ENCODE data around the gene UBE2J2. TPM values are rescaled to one million over a fixed set of nuclear protein-coding genes. Genes with fewer than 3 reads are reported as not detected.

UBE2J2 gene
- total RNA-seq, 3 donors from 2014 or later, result 37.0 to 39.8 (median 37.4) TPM

DNA sequence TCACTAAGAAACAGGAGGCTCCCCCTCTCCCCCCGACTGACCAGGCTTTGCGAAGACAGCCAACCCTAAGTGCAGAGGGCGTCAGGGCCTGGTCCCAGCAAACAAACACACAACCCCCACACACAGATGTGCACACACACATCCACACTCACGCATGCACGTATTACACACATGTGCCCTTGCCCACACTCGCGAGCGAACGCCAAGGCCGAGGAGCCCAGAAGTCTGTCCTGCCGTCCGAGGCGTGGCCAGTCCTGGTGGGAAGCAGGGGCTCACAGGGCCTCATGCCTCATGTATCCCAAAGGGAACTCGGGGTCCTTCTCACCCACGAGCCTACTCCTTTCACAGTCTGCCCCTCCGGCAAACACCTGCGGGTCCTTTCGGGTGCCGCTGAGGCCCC lies 43.9 kb downstream of the UBE2J2 start:
- H3K27ac ChIP-seq, result no peak overlapping the region
- peak overlapping the region in 1 of 3 donors; percentile 88 for H3K4me3 ChIP-seq
- H3K9me3 ChIP-seq, result no peaks in the 10 kb centered on the region
- H3K36me3 ChIP-seq, result peaks cover 10% of the 10 kb centered on the region
- intact Hi-C loops (cut with DNase I; ENCODE audit: low total_unique reads), result loop anchor here (10.0 kb wide), 1 partner anchor 105 kb away; no protein-coding TSS in a partner anchor
- no peak for DNase-seq (ENCODE audit: low spot score in 2 of 2)
- H3K4me1 ChIP-seq, result peaks cover 11 to 19% of the 10 kb centered on the region in 2 donors
- H3K27me3 ChIP-seq, result no peaks in the 10 kb centered on the region
- TF ChIP-seq POLR2AphosphoS5 (IDR thresholded peaks at IDR 0.05) (no peak), POLR2A (IDR thresholded peaks at IDR 0.05) (no peak)
- TF ChIP-seq, protein P1, sequence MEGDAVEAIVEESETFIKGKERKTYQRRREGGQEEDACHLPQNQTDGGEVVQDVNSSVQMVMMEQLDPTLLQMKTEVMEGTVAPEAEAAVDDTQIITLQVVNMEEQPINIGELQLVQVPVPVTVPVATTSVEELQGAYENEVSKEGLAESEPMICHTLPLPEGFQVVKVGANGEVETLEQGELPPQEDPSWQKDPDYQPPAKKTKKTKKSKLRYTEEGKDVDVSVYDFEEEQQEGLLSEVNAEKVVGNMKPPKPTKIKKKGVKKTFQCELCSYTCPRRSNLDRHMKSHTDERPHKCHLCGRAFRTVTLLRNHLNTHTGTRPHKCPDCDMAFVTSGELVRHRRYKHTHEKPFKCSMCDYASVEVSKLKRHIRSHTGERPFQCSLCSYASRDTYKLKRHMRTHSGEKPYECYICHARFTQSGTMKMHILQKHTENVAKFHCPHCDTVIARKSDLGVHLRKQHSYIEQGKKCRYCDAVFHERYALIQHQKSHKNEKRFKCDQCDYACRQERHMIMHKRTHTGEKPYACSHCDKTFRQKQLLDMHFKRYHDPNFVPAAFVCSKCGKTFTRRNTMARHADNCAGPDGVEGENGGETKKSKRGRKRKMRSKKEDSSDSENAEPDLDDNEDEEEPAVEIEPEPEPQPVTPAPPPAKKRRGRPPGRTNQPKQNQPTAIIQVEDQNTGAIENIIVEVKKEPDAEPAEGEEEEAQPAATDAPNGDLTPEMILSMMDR (IDR thresholded peaks at IDR 0.05), result no peak

DNA sequence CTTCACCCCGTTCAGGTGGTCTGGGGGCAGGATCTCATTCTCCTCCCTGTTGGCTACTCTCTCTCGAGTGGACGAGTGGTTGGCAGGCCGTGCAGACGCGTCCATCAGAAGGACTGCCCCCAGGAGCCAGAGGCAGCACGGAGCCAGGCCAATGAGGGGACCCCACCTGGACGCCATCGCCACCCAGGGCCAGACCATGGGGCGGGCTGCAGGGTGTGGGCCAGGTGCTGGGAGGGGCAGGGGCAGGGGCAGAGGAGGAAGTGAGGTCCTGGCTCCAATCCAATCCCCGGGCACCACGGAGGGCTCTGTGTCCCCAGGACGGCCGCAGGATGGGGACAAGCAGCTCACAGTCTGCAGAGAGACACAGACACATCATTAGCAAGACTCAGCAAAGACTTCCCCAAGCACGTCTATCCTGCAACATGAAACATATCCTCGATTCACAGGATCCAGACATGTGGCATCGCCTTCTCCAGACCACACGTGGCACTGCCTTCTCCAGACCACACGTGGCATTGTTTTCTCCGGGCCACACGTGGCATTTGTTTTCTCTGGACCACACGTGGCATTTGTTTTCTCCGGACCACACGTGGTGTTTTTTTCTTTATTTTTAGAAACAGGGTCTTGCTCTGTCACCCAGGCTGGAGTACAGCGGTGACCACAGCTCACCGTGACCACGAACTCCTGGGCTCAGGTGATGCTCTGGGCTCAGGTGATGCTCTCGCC lies 44.9 kb downstream of the UBE2J2 start:
- Histone ChIP-seq H3K27ac (no peak overlapping the region), H3K9me3 (no peaks in the 10 kb centered on the region), H3K36me3 (peaks cover 10% of the 10 kb centered on the region), H3K4me3 (no peak overlapping the region), H3K4me1 (peaks cover 11 to 19% of the 10 kb centered on the region in 2 donors), H3K27me3 (no peaks in the 10 kb centered on the region)
- intact Hi-C loops (cut with DNase I; ENCODE audit: low total_unique reads), result no loop called here
- DNase-seq (ENCODE audit: low spot score in 2 of 2), result no peak
- no peak for TF ChIP-seq POLR2AphosphoS5 (IDR thresholded peaks at IDR 0.05)
- no peak for TF ChIP-seq POLR2A (IDR thresholded peaks at IDR 0.05)
- TF ChIP-seq, protein P1 (IDR thresholded peaks at IDR 0.05), result no peak

DNA sequence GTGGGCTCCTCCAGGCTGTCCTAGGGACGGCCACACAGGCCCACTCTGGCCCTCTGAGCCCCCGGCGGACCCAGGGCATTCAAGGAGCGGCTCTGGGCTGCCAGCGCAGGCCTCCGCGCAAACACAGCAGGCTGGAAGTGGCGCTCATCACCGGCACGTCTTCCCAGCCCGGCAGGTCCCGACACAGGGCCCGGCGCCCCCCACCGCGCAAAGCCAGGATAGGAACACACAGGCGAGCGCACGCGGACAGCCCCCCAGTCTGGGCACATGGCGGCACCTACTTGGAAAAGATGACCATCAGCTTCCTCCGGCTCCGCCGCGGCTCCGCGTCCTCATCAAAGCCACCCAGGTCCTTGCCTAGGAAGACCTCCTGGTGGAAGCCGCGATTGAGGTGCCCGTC lies 45.5 kb downstream of the UBE2J2 start:
- intact Hi-C loops (cut with DNase I; ENCODE audit: low total_unique reads), result no loop called here

DNA sequence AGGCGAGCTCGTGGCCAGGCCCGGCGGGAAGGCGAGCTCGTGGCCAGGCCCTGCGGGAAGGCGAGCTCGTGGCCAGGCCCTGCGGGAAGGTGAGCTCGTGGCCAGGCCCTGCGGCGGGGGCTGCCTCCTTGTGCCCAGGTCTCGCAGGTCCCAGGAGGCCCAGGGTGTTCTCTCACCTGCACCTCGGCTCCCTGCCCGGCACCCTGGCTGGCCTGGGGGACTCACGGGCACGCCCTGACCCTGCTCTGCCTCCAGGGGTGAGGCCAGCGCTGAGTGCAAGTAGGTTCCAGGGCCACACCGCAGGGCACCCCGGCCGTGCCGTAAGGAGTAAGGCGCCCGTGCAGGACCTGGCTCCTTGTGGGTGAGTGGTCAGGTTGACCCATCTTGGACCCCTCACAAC lies 46.3 kb downstream of the UBE2J2 start:
- intact Hi-C loops (cut with DNase I; ENCODE audit: low total_unique reads), result no loop called here
- Histone ChIP-seq H3K27ac (no peak overlapping the region), H3K36me3 (peaks cover 10% of the 10 kb centered on the region), H3K4me3 (no peak overlapping the region), H3K9me3 (no peaks in the 10 kb centered on the region), H3K27me3 (no peaks in the 10 kb centered on the region), H3K4me1 (peaks cover 7 to 19% of the 10 kb centered on the region in 2 donors)
- DNase-seq (ENCODE audit: low spot score in 2 of 2), result no peak
- no peak for TF ChIP-seq POLR2A (IDR thresholded peaks at IDR 0.05)

More for the DNA sequence above, 45.5 kb downstream of the UBE2J2 start:
- Histone ChIP-seq H3K27me3 (no peaks in the 10 kb centered on the region), H3K9me3 (no peaks in the 10 kb centered on the region), H3K4me1 (peaks cover 11 to 19% of the 10 kb centered on the region in 2 donors), H3K36me3 (peaks cover 10% of the 10 kb centered on the region), H3K4me3 (no peak overlapping the region), H3K27ac (no peak overlapping the region)
- TF ChIP-seq POLR2AphosphoS5 (IDR thresholded peaks at IDR 0.05) (no peak), POLR2A (IDR thresholded peaks at IDR 0.05) (no peak)
- TF ChIP-seq, protein P1 (IDR thresholded peaks at IDR 0.05), result no peak
- no peak for DNase-seq (ENCODE audit: low spot score in 2 of 2)

DNA sequence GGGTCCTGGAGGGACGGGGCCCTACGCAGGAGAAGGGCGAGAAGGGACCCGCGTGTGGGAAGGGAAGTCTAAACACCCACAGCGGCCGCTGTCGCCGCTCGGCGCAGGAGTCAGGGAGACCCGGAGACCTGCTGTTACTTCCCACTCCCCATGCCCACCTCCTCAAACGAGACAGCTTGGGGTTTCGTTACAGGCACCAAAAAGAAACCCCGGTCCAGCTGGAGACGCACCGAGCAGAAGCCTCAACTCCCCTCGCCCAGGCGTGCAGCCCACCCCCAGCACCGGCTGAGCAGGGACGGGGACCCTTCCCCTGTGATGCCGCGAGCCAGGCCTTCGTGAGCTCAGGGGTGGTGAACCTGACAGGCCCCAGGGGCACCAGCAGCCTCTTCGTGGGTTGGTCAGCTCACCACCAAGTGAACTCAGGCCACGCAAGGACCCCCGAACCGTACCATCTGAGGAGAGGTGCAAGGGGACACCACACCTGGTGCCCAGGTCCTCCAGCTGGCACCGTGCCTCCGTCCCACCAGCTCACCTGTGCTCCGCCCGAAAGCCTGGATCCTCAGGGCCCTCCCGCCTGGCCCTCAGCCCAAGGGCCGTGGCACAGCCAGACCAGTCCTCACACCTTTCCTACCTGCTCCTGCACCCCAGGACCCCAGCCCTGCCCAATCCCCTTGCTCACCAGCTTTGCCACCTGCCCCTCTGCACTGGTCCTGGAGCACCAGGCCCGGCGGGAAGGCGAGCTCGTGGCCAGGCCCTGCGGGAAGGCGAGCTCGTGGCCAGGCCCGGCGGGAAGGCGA lies 46.9 kb downstream of the UBE2J2 start:
- Histone ChIP-seq H3K36me3 (peaks cover 10% of the 10 kb centered on the region), H3K4me3 (no peak overlapping the region), H3K27me3 (no peaks in the 10 kb centered on the region), H3K27ac (no peak overlapping the region), H3K9me3 (no peaks in the 10 kb centered on the region), H3K4me1 (peaks cover 7 to 19% of the 10 kb centered on the region in 2 donors)
- TF ChIP-seq POLR2A (IDR thresholded peaks at IDR 0.05) (no peak), POLR2AphosphoS5 (IDR thresholded peaks at IDR 0.05) (no peak)
- TF ChIP-seq, protein P1 (IDR thresholded peaks at IDR 0.05), result no peak
- no peak for DNase-seq (ENCODE audit: low spot score in 2 of 2)
- intact Hi-C loops (cut with DNase I; ENCODE audit: low total_unique reads), result no loop called here
